ENCODE results near the gene AAMDC.

AAMDC gene

GRCh38 chr11:77823775-77824174, 2.8 kb downstream of the AAMDC start:
- no peak overlapping the region for H2BK12ac ChIP-seq (ENCODE audit: low read length)
- DNase-seq (ENCODE audit: low spot score): no peak
- no peak overlapping the region for H2BK5ac ChIP-seq (ENCODE audit: low read length)
- no peak overlapping the region for H2AFZ ChIP-seq (ENCODE audit: low read length)
- H2AK5ac ChIP-seq (ENCODE audit: low read depth, low read length): no peak overlapping the region
- no peak overlapping the region for H3K14ac ChIP-seq (ENCODE audit: low read length)
- H2BK120ac ChIP-seq (ENCODE audit: low read depth, low read length): no peak overlapping the region
- H3K23ac ChIP-seq (ENCODE audit: low read depth, low read length, poor library complexity): no peak overlapping the region
- no peak overlapping the region for H3K4ac ChIP-seq (ENCODE audit: low read length)
- no peaks in the 10 kb centered on the region for H3K36me3 ChIP-seq (replicated peaks in 1 of 2; ENCODE audit: control insufficient read depth in 2 of 2, insufficient read depth in 2 of 2, low read length in 2 of 2)
- H3K9me3 ChIP-seq (replicated peaks in 1 of 2; ENCODE audit: control insufficient read depth in 2 of 2, insufficient read depth in 1 of 2, low read depth in 1 of 2, low read length in 2 of 2): peaks cover 0 to 9% of the 10 kb centered on the region in 2 donors
- H3K4me1 ChIP-seq (ENCODE audit: control insufficient read depth in 2 of 2, insufficient read depth in 1 of 2, low read depth in 1 of 2, low read length in 2 of 2): peaks cover 0 to 4% of the 10 kb centered on the region in 2 donors
- whole genome bisulfite sequencing, 2 donors (ENCODE audit: extremely low coverage in 2 of 2, insufficient read length in 2 of 2, insufficient replicate concordance in 1 of 2): no CpG with 5 or more reads among the region's 1 CpG
- H4K91ac ChIP-seq (ENCODE audit: low read depth, low read length, poor library complexity): no peak overlapping the region
- no peak overlapping the region for H3K9ac ChIP-seq (ENCODE audit: low read depth, low read length, poor library complexity)
- H3K79me1 ChIP-seq (ENCODE audit: low read depth, low read length): peaks cover 6% of the 10 kb centered on the region
- H3K4me3 ChIP-seq (ENCODE audit: low read length in 2 of 2): no peak overlapping the region
- no peak overlapping the region for H2BK15ac ChIP-seq (ENCODE audit: low read length)
- H3K4me2 ChIP-seq (ENCODE audit: insufficient read depth, low read length, poor library complexity, severe bottlenecking): no peak overlapping the region
- no peak overlapping the region for H3K27ac ChIP-seq (replicated peaks; ENCODE audit: low read length)
- H4K8ac ChIP-seq (ENCODE audit: low read depth, low read length): no peak overlapping the region
- H3K18ac ChIP-seq (ENCODE audit: low read length): no peak overlapping the region
- H3K27me3 ChIP-seq (ENCODE audit: control insufficient read depth in 3 of 3, insufficient read depth in 3 of 3, low read depth in 1 of 3, low read length in 3 of 3): no peaks in the 10 kb centered on the region

GRCh38 chr11:77828926-77829325, 8.0 kb downstream of the AAMDC start:
- H3K4me3 ChIP-seq (ENCODE audit: low read length in 2 of 2): no peak overlapping the region
- H3K9me3 ChIP-seq (replicated peaks in 1 of 2; ENCODE audit: control insufficient read depth in 2 of 2, insufficient read depth in 1 of 2, low read depth in 1 of 2, low read length in 2 of 2): peaks cover 4 to 28% of the 10 kb centered on the region in 2 donors
- no peak overlapping the region for H3K9ac ChIP-seq (ENCODE audit: low read depth, low read length, poor library complexity)
- no peak overlapping the region for H3K14ac ChIP-seq (ENCODE audit: low read length)
- no peak overlapping the region for H2BK12ac ChIP-seq (ENCODE audit: low read length)
- H2BK5ac ChIP-seq (ENCODE audit: low read length): no peak overlapping the region
- H3K36me3 ChIP-seq (replicated peaks in 1 of 2; ENCODE audit: control insufficient read depth in 2 of 2, insufficient read depth in 2 of 2, low read length in 2 of 2): no peaks in the 10 kb centered on the region
- H4K8ac ChIP-seq (ENCODE audit: low read depth, low read length): no peak overlapping the region
- H3K23ac ChIP-seq (ENCODE audit: low read depth, low read length, poor library complexity): no peak overlapping the region
- no peak overlapping the region for H2BK15ac ChIP-seq (ENCODE audit: low read length)
- H3K27me3 ChIP-seq (ENCODE audit: control insufficient read depth in 3 of 3, insufficient read depth in 3 of 3, low read depth in 1 of 3, low read length in 3 of 3): no peaks in the 10 kb centered on the region
- no peak for DNase-seq (ENCODE audit: low spot score)
- H3K4ac ChIP-seq (ENCODE audit: low read length): no peak overlapping the region
- no peak overlapping the region for H3K18ac ChIP-seq (ENCODE audit: low read length)
- no peak overlapping the region for H3K27ac ChIP-seq (replicated peaks; ENCODE audit: low read length)
- no peak overlapping the region for H2BK120ac ChIP-seq (ENCODE audit: low read depth, low read length)
- whole genome bisulfite sequencing, 2 donors (ENCODE audit: extremely low coverage in 2 of 2, insufficient read length in 2 of 2, insufficient replicate concordance in 1 of 2): no CpG with 5 or more reads among the region's 2 CpGs
- H3K79me1 ChIP-seq (ENCODE audit: low read depth, low read length): no peaks in the 10 kb centered on the region
- H3K4me1 ChIP-seq (ENCODE audit: control insufficient read depth in 2 of 2, insufficient read depth in 1 of 2, low read depth in 1 of 2, low read length in 2 of 2): no peaks in the 10 kb centered on the region
- H2AFZ ChIP-seq (ENCODE audit: low read length): no peak overlapping the region
- no peak overlapping the region for H2AK5ac ChIP-seq (ENCODE audit: low read depth, low read length)
- no peak overlapping the region for H4K91ac ChIP-seq (ENCODE audit: low read depth, low read length, poor library complexity)
- no peak overlapping the region for H3K4me2 ChIP-seq (ENCODE audit: insufficient read depth, low read length, poor library complexity, severe bottlenecking)

DNA sequence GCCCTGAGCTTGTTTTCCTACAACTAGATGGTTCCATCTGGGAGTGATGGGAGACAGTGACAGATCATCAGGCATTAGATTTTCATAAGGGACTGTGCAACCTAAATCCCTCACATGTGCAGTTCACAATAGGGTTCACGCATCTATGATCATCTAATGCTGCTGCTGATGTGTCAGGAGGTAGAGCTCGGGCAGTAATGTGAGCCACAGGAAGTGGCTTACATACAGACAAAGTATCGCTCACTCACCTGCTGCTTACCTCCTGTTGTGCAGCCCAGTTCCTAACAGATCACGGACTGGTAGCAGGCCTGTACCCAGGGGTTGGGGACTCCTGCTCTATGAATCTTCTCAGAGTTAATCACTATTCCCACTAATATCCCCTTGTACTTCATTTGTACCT, 12.4 kb downstream of the AAMDC start:
- H3K4me2 ChIP-seq (ENCODE audit: insufficient read depth, low read length, poor library complexity, severe bottlenecking): no peak overlapping the region
- no peaks in the 10 kb centered on the region for H3K36me3 ChIP-seq (replicated peaks in 1 of 2; ENCODE audit: control insufficient read depth in 2 of 2, insufficient read depth in 2 of 2, low read length in 2 of 2)
- no peak overlapping the region for H2BK120ac ChIP-seq (ENCODE audit: low read depth, low read length)
- H2AFZ ChIP-seq (ENCODE audit: low read length): no peak overlapping the region
- H3K18ac ChIP-seq (ENCODE audit: low read length): no peak overlapping the region
- H4K91ac ChIP-seq (ENCODE audit: low read depth, low read length, poor library complexity): no peak overlapping the region
- no peak for DNase-seq (ENCODE audit: low spot score)
- no peak overlapping the region for H4K8ac ChIP-seq (ENCODE audit: low read depth, low read length)
- H2BK5ac ChIP-seq (ENCODE audit: low read length): no peak overlapping the region
- no peak overlapping the region for H3K23ac ChIP-seq (ENCODE audit: low read depth, low read length, poor library complexity)
- H3K4me3 ChIP-seq (ENCODE audit: low read length in 2 of 2): no peak overlapping the region
- no peak overlapping the region for H3K9ac ChIP-seq (ENCODE audit: low read depth, low read length, poor library complexity)
- H2BK12ac ChIP-seq (ENCODE audit: low read length): no peak overlapping the region
- H3K27ac ChIP-seq (replicated peaks; ENCODE audit: low read length): no peak overlapping the region
- no peak overlapping the region for H3K14ac ChIP-seq (ENCODE audit: low read length)
- no peak overlapping the region for H3K4ac ChIP-seq (ENCODE audit: low read length)
- WGBS, 2 donors (ENCODE audit: extremely low coverage in 2 of 2, insufficient read length in 2 of 2, insufficient replicate concordance in 1 of 2): no CpG with 5 or more reads among the region's 4 CpGs
- H3K27me3 ChIP-seq (ENCODE audit: control insufficient read depth in 3 of 3, insufficient read depth in 3 of 3, low read depth in 1 of 3, low read length in 3 of 3): no peaks in the 10 kb centered on the region
- H3K9me3 ChIP-seq (replicated peaks in 1 of 2; ENCODE audit: control insufficient read depth in 2 of 2, insufficient read depth in 1 of 2, low read depth in 1 of 2, low read length in 2 of 2): peaks cover 4 to 28% of the 10 kb centered on the region in 2 donors
- H3K4me1 ChIP-seq (ENCODE audit: control insufficient read depth in 2 of 2, insufficient read depth in 1 of 2, low read depth in 1 of 2, low read length in 2 of 2): no peaks in the 10 kb centered on the region
- no peak overlapping the region for H2BK15ac ChIP-seq (ENCODE audit: low read length)
- H2AK5ac ChIP-seq (ENCODE audit: low read depth, low read length): no peak overlapping the region
- H3K79me1 ChIP-seq (ENCODE audit: low read depth, low read length): no peaks in the 10 kb centered on the region

- Histone ChIP-seq H2BK120ac (ENCODE audit: low read depth, low read length) (no peak overlapping the region), H3K23ac (ENCODE audit: low read depth, low read length, poor library complexity) (no peak overlapping the region), H2AFZ (ENCODE audit: low read length) (no peak overlapping the region), H3K14ac (ENCODE audit: low read length) (no peak overlapping the region), H3K4me1 (ENCODE audit: control insufficient read depth in 2 of 2, insufficient read depth in 1 of 2, low read depth in 1 of 2, low read length in 2 of 2) (no peaks in the 10 kb centered on the region), H2AK5ac (ENCODE audit: low read depth, low read length) (no peak overlapping the region), H3K4me3 (ENCODE audit: low read length in 2 of 2) (no peak overlapping the region), H3K27me3 (ENCODE audit: control insufficient read depth in 3 of 3, insufficient read depth in 3 of 3, low read depth in 1 of 3, low read length in 3 of 3) (no peaks in the 10 kb centered on the region), H4K8ac (ENCODE audit: low read depth, low read length) (no peak overlapping the region), H2BK12ac (ENCODE audit: low read length) (no peak overlapping the region), H3K79me1 (ENCODE audit: low read depth, low read length) (peaks cover 1% of the 10 kb centered on the region), H3K36me3 (replicated peaks in 1 of 2; ENCODE audit: control insufficient read depth in 2 of 2, insufficient read depth in 2 of 2, low read length in 2 of 2) (peaks cover 5 to 61% of the 10 kb centered on the region in 2 donors), H4K91ac (ENCODE audit: low read depth, low read length, poor library complexity) (no peak overlapping the region), H3K9ac (ENCODE audit: low read depth, low read length, poor library complexity) (no peak overlapping the region), H3K9me3 (replicated peaks in 1 of 2; ENCODE audit: control insufficient read depth in 2 of 2, insufficient read depth in 1 of 2, low read depth in 1 of 2, low read length in 2 of 2) (peaks cover 3 to 26% of the 10 kb centered on the region in 2 donors), H2BK5ac (ENCODE audit: low read length) (no peak overlapping the region), H3K4me2 (ENCODE audit: insufficient read depth, low read length, poor library complexity, severe bottlenecking) (no peak overlapping the region), H3K4ac (ENCODE audit: low read length) (no peak overlapping the region), H3K18ac (ENCODE audit: low read length) (no peak overlapping the region), H3K27ac (replicated peaks; ENCODE audit: low read length) (no peak overlapping the region), H2BK15ac (ENCODE audit: low read length) (no peak overlapping the region)
- no peak for DNase-seq (ENCODE audit: low spot score)
- WGBS, 2 donors (ENCODE audit: extremely low coverage in 2 of 2, insufficient read length in 2 of 2, insufficient replicate concordance in 1 of 2): no CpG with 5 or more reads among the region's 1 CpG
Observed at GRCh38 chr11:77842441-77843121, 21.6 kb downstream of the AAMDC start.

All from neuronal stem cell (in vitro differentiated cells).